ENCODE measurements around the gene TEFM.
"Not testable (repeated sequence)": the region's sequence is repeated elsewhere in the genome, so short reads cannot be mapped to it uniquely, and the experiment has no call there.

Gene TEFM

DNA sequence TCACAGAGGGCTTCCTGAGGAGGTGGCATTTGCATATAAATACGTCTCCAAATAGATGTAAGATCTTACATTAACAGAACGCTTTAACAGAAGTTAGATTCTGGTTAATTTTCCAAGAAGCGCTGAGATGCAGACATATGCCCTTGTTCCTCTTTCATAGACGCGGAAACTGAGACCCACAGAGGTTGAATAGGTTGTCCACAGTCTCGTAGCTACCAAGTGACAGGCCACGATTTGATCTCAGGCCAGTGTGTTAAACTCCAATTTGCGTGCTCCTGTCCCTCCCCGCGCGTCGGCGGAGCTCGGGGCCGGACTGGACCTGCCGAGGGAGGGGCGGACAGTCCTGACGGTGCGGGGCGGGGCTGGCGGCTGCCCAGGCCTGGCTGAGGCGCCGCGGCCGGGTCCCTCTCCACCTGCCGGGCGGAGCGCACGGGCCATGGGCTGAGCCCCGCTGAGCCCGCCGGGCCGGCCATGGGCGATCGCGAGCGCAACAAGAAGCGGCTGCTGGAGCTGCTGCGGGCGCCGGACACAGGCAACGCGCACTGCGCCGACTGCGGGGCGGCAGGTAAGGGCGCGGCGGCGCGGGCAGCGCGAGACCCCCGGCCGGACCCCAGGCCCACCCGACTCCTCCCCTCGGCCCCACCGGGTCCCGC lies 15.6 kb upstream of the TEFM start, which contains the start of gene ADAP2:
Gene ADAP2, plus strand, starts transcription at position 402 of the 653 bp plus-strand sequence. Its CDS starts 70 bp downstream, at position 472.
- no peak for DNase-seq (ENCODE audit: low read depth in 3 of 3, low spot score in 1 of 3)

DNA sequence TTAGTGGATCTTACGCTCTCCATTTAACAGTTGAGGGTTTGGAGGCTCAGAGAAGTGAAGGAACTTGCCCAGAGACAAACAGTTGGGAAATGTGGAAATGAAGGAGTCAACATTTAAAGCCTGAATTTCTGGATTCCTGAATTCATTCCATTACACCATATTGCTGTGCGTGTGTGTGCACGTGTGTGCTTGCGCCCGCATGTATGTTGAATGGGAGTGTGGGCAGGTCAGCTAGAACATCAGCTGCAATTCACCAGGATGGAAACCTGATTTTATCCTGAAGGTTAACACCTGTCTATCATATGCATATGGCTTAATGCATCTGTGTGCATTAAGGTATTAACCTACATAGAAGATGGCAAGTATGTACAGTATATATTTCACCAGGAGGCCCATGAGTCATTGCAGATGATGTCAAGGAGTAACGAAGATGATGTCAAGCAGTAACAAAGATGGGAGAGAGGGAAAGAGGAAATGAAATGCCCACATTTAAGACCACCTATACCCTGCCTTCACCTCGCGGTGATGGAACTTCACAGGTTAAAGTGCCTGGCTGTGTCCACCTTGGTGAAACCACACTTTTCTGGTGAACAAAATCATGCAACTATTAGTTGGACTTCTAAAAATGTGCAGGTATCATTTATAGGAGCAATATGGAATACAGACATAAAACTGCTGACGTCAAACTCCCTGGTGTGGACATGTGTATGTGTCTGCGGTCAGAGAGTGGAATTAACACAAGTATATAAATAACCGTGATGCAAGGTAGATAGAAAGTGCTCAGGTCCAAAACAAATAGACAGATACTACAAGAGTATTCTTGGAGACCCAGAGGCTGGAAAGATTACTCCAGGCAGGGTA lies 14.9 kb upstream of the TEFM start:
- DNase-seq (ENCODE audit: low read depth in 3 of 3, low spot score in 1 of 3) = no peak

DNA sequence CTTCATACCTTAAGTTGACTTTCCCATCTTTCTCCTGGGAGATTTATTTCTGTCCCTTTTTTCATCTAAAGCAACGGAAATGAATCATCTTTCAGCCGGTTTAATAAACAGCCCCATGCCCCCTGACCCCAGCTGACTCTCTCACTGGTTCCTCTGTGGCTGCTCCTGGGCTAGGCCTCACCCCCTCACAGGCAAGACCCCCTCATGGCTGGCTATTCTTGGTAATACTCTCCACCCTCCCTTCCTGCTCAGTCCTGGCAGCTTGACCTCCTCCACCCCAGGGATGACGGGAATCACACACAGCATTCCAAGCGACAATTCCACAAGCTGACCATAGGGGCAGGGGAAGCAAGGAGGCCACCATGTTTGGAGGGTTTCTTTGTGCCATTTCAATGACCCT lies 14.2 kb upstream of the TEFM start:
- no peak for DNase-seq (ENCODE audit: low read depth in 3 of 3, low spot score in 1 of 3)

DNA sequence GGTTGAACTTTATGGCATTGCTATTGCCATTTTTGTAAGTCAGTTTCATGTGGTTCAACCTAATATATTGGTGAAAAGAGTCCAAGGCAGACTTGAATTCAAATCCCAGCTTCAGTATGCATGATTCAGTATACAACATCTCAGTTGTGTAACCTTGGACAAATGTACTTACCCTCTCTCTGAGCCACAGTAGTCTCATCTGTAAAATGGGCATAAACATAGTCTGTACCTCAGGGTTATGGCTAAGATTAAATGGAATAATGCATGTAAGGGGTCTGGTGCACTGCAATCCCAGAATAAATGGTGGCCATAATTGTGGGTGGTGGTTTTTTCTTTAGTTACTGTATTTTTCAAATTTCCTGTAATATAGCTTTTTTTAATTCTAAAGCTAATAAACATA lies 11.0 kb upstream of the TEFM start:
- DNase-seq (ENCODE audit: low read depth in 3 of 3, low spot score in 1 of 3) = no peak

DNA sequence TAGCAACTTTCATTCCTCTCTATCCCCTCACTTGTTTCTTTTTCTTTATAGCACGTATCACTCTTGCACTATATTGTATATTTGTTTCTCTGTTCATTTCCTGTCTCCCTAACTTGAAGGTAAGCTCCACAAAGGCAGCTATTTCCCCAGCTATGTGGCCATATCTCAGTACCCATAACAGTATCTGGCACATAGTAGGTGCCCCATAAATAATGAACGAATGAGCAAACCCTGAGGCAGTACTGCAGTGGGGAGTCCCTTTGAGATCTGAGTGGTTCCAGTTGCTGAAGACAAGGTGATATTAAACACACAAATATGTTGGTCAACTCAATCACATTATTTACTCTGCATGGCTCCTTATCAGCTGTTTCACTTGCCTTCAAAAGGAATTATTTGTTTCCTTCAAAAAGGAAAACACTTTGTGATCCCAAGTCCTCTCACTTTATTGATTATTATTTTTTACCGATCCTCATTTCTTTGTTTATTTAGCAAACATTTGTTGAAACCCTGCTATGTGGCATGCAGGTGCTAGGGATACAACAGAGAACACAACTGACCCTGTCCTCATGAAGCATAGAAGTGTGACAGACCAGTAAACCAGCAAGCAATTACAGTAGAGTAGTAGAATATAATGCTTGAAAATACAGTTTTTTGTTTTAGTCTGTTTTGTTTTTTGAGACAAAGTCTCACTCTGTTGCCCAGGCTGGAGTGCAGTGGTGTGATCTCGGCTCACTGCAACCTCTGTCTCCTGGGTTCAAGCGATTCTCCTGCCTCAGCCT lies 10.0 kb upstream of the TEFM start:
- no peak for DNase-seq (ENCODE audit: low read depth in 3 of 3, low spot score in 1 of 3)

DNA sequence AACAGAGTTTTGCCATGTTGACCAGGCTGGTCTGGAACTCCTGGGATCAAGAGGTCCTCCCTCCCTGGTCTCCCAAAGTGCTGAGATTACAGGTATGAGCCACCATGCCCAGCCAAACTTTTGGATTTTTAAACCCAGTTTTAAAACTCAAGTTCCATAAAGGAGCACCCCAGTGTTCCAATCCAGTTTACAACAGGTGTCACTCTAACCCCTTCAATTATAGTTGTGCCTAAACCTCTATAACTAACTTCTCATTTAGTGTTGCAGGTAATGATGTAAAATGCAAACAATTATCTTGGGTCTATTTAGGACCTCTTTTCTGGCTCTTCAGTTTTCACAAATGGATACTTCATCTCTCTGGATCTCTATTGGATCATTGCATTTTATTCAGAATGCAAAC lies 7.9 kb upstream of the TEFM start:
- no peak for DNase-seq (ENCODE audit: low read depth in 3 of 3, low spot score in 1 of 3)

DNA sequence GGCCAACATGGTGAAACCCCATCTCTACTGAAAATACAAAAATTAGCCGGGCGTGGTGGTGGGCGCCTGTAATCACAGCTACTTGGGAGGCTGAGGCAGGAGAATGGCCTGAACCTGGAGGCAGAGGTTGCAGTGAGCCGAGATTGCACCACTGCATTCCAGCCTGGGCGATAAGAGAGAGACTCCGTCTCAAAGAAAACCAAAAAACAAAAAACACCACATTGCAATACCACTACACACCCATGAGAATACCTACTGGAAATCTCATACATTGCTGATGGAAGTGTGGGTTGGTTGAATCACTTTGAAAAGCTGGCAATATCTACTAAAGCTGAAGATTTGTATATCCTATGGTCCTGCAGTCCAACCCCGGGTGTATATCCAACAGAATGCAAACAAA lies 4.1 kb upstream of the TEFM start:
- not testable (repeated sequence) for DNase-seq (ENCODE audit: low read depth in 3 of 3, low spot score in 1 of 3)

DNA sequence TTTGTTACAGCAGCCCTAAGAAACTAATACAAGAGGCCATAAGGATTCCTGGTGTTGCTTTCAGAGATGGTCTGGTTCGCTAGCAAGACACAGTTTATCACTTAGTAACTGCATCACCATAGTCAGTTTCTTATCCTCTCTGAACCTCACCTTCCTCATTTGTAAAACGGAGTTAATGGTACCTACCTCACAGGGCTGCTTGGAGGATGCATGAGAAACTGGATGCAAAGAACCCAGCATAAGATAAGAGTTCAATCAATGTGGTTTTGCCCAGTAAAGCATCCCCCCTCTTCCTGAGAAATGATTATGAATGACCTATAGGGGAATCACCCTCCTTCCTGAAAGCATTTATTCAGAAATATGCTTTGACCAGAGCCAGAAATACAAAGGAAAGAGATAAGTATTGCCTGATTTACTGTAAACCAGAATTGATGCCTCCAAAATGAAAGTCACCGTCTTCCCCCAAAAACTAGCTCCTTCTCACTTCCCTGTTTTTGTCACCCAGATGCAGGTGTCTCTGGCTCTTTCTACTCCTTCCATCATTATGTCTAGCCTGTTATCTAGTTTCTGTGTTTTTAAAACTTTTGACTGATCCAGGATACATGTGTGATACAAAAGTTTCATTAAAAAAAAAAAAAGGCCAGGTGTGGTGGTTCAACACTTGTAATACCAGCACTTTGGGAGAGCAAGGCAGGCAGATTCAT lies 2.8 kb upstream of the TEFM start:
- DNase-seq (ENCODE audit: low read depth in 3 of 3, low spot score in 1 of 3) = no peak

DNA sequence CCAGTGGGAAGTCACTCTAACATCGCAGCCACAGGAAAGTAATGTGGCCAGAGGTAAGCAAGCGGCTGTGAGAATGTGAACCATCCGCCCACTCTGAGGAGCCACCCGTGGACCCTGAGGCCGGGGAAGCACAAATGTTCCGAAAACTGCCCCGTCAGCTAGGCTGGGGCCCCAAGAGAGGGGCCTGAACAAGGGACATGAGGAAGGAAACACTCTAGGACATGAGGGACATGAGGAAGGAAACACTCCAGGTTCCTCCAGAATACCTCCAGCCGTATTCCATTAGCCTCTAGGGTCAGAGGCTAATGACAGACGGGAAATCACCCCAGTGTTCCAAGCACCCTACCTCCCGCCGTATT lies 317 bp downstream of the TEFM start:
- DNase-seq (ENCODE audit: low read depth in 3 of 3, low spot score in 1 of 3) = no peak

DNA sequence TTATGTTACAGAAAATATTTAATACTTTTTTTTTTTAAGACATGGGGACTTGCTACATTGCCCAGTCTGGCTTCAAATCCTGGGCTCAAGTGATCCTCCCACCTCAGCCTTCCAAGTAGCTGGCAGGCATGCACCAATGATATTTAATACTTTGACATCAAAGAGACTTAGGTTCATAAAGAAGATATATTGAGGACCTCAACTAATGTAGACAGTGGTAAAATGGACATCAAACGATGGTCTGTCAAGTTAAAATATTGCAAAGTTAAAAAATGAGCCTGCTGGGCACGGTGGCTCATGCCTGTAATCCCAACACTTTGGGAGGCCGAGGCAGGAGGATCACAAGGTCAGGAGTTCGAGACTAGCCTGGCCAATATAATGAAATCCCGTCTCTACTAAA lies 8.7 kb downstream of the TEFM start:
- DNase-seq (ENCODE audit: low read depth in 3 of 3, low spot score in 1 of 3) = no peak

DNA sequence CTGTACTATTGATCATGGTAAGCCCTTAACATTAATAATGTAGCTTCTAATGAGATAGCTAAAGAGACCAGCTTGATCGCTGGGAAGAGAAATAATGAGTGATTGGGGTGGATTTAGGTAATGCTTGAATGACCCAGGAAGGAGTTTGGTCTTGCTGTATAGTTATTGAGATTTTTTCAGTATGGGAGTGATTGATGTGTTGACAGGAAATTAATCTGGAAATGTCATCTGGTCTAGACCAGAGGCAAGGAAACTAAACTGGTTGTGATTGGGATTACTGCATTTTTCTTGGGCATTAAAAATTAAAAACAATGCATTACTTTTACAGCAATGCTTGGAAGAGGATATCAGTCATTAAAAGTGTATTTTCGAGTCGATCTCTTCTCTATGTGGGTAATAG lies 11.8 kb downstream of the TEFM start:
- DNase-seq (ENCODE audit: low read depth in 3 of 3, low spot score in 1 of 3) = no peak

DNA sequence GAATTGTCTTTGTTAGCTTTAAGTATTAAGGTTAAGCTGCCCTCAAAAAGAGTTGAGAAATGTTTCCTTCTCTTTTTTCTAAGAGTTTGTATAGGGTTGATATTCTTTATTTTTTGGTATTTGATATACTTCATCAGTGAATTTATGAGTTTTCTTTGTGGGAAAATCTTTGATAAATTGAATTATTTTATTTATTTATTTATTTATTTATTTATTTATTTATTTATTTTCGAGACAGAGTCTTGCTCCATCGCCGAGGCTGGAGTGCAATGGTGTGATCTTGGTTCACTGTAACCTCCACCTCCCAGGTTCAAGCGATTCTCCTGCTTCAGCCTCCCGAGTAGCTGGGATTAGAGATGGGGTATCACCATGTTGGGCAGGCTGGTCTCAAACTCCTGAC lies 19.9 kb downstream of the TEFM start:
- no peak for DNase-seq (ENCODE audit: low read depth in 3 of 3, low spot score in 1 of 3)

DNA sequence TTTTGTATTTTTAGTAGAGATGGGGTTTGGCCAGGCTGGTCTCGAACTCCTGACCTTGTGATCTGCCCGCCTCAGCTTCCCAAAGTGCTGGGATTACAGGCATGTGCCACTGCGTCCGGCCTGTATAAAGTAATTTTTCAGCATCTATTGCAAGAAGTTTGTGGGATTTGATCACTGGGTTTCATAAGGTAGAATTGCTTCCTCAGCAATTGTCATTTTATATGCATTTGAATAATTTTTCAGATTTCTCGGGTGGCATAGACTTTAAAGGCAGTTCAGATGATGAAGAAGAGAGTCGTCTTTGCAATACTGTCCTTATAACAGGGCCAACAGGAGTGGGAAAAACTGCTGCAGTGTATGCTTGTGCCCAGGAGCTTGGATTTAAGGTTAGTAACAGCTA lies 37.0 kb downstream of the TEFM start:
- no peak for DNase-seq (ENCODE audit: low read depth in 3 of 3, low spot score in 1 of 3)

DNA sequence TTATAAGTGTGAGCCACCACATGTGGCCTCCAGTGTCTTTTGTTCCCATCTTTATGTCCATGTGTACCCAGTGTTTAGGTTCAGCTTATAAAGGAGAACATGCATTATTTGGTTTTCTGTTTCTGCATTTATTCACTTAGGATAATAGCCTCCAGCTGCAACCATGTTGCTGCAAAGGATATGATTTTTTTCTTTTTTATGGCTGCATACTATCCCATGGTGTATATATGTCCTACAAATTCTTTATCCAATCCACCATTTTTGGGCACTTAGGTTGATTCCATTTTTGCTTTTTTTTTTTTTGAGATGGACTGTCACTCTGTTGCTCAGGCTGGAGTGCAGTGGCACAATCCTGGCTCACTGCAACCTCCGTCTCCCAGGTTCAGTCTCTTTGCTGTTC lies 41.4 kb downstream of the TEFM start:
- DNase-seq (ENCODE audit: low read depth in 3 of 3, low spot score in 1 of 3) = no peak

DNA sequence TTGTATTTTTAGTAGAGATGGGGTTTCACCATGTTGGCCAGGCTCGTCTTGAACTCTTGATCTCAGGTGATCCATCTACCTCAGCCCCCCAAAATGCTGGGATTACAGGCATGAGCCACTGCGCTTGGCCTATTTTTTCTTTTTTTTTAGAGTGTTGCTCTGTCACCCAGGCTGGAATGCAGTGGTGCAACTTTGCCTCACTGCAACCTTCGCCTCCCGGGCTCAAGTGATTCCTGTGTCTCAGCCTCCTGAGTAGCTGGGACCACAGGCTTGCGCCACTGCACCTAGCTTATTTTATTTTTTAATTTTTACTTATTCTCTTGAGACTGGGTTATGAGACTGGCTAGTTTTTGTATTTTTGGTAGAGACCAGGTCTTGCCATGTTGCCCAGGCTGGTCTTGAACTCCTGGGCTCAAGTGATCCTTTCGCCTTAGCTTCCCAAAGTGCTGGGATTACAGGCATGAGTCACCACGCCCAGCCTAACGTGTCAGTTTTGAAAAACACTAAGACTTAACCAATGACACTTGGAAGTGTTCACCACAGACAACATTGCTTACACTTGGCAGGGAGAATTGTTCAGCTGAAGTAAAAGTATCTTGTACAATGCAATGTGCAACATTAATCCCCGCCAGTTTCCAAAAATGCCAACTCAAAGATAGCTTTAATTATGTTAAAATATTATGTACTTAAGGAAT lies 47.3 kb downstream of the TEFM start:
- DNase-seq (ENCODE audit: low read depth in 3 of 3, low spot score in 1 of 3) = no peak

DNA sequence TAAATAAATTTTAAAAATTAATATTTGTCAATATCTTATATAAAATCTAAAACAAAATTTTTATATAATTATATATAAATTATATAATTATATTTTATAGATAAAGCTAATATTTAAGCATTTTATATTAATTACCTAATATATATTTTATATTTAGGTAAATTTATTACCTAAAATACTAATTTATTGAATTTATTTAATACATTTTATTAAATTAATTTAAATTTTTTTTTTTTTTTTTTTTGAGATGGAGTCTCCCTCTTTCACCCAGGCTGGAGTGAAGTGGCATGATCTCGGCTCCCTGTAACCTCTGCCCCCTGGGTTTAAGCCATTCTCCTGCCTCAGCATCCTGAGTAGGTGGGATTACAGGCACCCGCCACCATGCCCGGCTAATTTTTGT lies 51.9 kb downstream of the TEFM start:
- no peak for DNase-seq (ENCODE audit: low read depth in 3 of 3, low spot score in 1 of 3)
